ENCODE measurements around the gene PHEX. TPM values are rescaled to one million over a fixed set of nuclear protein-coding genes. Genes with fewer than 3 reads are reported as not detected.

Gene PHEX
- polyA plus RNA-seq, 1 donor (not counting 4 experiments of a cell fraction or from before 2014, with no cell fraction given) = 0.80 TPM

DNA sequence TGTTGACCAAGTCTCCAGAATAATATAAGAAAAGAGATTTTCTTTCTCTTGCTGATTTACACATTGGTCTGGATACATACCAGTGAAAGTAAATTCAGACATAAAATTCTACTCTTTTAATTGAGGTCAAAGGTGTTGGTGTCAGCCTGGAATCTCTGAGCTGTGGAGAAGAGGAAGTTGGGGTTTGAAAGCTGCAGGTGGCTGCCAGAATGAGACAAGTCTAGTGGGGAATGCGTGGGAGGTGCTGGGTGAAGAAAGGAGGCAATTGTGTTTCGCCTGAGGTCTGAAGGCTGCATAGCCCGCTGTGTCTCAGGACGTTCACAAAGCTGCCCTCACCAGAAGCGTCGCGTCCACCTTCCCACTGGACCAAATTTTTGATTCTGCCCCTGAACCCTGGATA, 31.2 kb downstream of the PHEX start:
- Histone ChIP-seq H4K20me1 (ENCODE audit: control insufficient read depth, extremely low read depth, insufficient read depth, low read length) (no peaks in the 10 kb centered on the region), H3K9me3 (ENCODE audit: control insufficient read depth, low read depth, low read length) (no peaks in the 10 kb centered on the region), H3K4me1 (ENCODE audit: control insufficient read depth, extremely low read depth, insufficient read depth, low read length) (peaks cover 13% of the 10 kb centered on the region), H3K9me1 (ENCODE audit: control insufficient read depth, extremely low read depth, insufficient read depth, low read length) (no peaks in the 10 kb centered on the region), H3K9ac (ENCODE audit: control insufficient read depth, extremely low read depth, insufficient read depth, low read length) (no peak overlapping the region), H2AFZ (ENCODE audit: control insufficient read depth, low read length) (no peak overlapping the region), H3K79me2 (ENCODE audit: control insufficient read depth, insufficient read depth, low read length) (no peaks in the 10 kb centered on the region), H3K27me3 (ENCODE audit: control insufficient read depth, extremely low read depth, insufficient read depth, low read length) (no peaks in the 10 kb centered on the region), H3K4me2 (ENCODE audit: control insufficient read depth, extremely low read depth, insufficient read depth, low read depth, low read length) (no peak overlapping the region), H3K4me3 (ENCODE audit: control insufficient read depth in 2 of 3, extremely low read depth in 1 of 3, insufficient read depth in 2 of 3, low read depth in 1 of 3, low read length in 3 of 3) (no peak overlapping the region), H3K36me3 (ENCODE audit: control insufficient read depth in 2 of 2, extremely low read depth in 1 of 2, insufficient read depth in 2 of 2, low read length in 2 of 2) (no peaks in the 10 kb centered on the region), H3K27ac (ENCODE audit: control insufficient read depth, insufficient read depth, low read length) (no peak overlapping the region)
- DNase-seq (ENCODE audit: low read depth, low spot score) (no peak), FAIRE-seq (no peak)
- dilution Hi-C loops (cut with MboI; ENCODE audit: extremely low pct_ligation_motif_present, low sequenced_read_pairs) = no loop called here
- TF ChIP-seq CTCF (optimal IDR thresholded peaks at IDR 0.05 in 1 of 3, IDR thresholded peaks at IDR 0.05 in 1 of 3, conservative IDR thresholded peaks at IDR 0.05 in 1 of 3; ENCODE audit: extremely low read depth in 1 of 3, insufficient read depth in 2 of 3, low read length in 3 of 3) = no peak
- no peak for TF ChIP-seq EZH2 (IDR thresholded peaks at IDR 0.05; ENCODE audit: low read length)

DNA sequence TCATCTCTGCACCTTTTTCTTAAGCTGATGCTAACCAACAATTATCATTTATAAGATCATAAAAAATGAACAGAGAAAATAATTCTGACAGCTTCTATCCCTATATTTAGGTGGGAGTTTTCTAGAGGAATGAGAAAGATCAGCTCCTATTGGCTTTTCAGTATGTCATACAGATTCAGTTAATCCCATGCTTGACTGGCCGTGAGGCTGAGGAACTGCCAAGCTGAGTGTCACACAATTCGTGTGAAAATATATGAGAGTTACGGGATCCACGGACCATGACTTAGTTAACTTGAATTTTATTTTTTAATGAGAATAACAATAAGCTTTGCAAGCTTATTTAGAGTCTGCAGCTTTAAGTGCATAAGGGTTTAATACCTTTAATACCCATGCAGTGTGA, 37.5 kb downstream of the PHEX start:
- Histone ChIP-seq H2AFZ (ENCODE audit: control insufficient read depth, low read length) (no peak overlapping the region), H3K4me2 (ENCODE audit: control insufficient read depth, extremely low read depth, insufficient read depth, low read depth, low read length) (no peak overlapping the region), H3K4me1 (ENCODE audit: control insufficient read depth, extremely low read depth, insufficient read depth, low read length) (no peaks in the 10 kb centered on the region), H3K9me3 (ENCODE audit: control insufficient read depth, low read depth, low read length) (no peaks in the 10 kb centered on the region), H3K9me1 (ENCODE audit: control insufficient read depth, extremely low read depth, insufficient read depth, low read length) (no peaks in the 10 kb centered on the region), H3K4me3 (ENCODE audit: control insufficient read depth in 2 of 3, extremely low read depth in 1 of 3, insufficient read depth in 2 of 3, low read depth in 1 of 3, low read length in 3 of 3) (no peak overlapping the region), H3K36me3 (ENCODE audit: control insufficient read depth in 2 of 2, extremely low read depth in 1 of 2, insufficient read depth in 2 of 2, low read length in 2 of 2) (no peaks in the 10 kb centered on the region), H3K27ac (ENCODE audit: control insufficient read depth, insufficient read depth, low read length) (no peak overlapping the region), H4K20me1 (ENCODE audit: control insufficient read depth, extremely low read depth, insufficient read depth, low read length) (no peaks in the 10 kb centered on the region), H3K9ac (ENCODE audit: control insufficient read depth, extremely low read depth, insufficient read depth, low read length) (no peak overlapping the region), H3K79me2 (ENCODE audit: control insufficient read depth, insufficient read depth, low read length) (no peaks in the 10 kb centered on the region), H3K27me3 (ENCODE audit: control insufficient read depth, extremely low read depth, insufficient read depth, low read length) (no peaks in the 10 kb centered on the region)
- FAIRE-seq (no peak), DNase-seq (ENCODE audit: low read depth, low spot score) (no peak)
- no peak for TF ChIP-seq CTCF (optimal IDR thresholded peaks at IDR 0.05 in 1 of 3, IDR thresholded peaks at IDR 0.05 in 1 of 3, conservative IDR thresholded peaks at IDR 0.05 in 1 of 3; ENCODE audit: extremely low read depth in 1 of 3, insufficient read depth in 2 of 3, low read length in 3 of 3)
- no peak for TF ChIP-seq EZH2 (IDR thresholded peaks at IDR 0.05; ENCODE audit: low read length)
- dilution Hi-C loops (cut with MboI; ENCODE audit: extremely low pct_ligation_motif_present, low sequenced_read_pairs) = no loop called here
